Aorta (tissue), 5 donors: ENCODE data around the gene GREB1. TPM values are rescaled to one million over a fixed set of nuclear protein-coding genes. Genes with fewer than 3 reads are reported as not detected.

Source experiments
- ATAC-seq: fragments of 200-7000 bp; cut with Tn5 transposase; one replicate; pipeline ENCODE4 v1.9.1; 2022; ENCODE audit warnings: moderate library complexity; ENCODE audit not compliant: low FRiP score
- DNase-seq, 2 donors: peaks; one replicate each; pipeline ENCODE4 v3.0.0-alpha.2; 2020
- H3K27ac ChIP-seq, 2 donors: one replicate each; pipeline ENCODE4 v1.5.1; 2013; ENCODE audit warnings: low read length in 2 of 2, mild to moderate bottlenecking in 2 of 2, moderate library complexity in 2 of 2, control low read depth in 1 of 2, inconsistent platforms in 1 of 2, low read depth in 1 of 2
- H3K27me3 ChIP-seq, 2 donors: one replicate each; pipeline ENCODE4 v1.6.1; 2013; ENCODE audit warnings: control low read depth in 1 of 2, low read length in 1 of 2, mild to moderate bottlenecking in 1 of 2, moderate library complexity in 1 of 2; ENCODE audit not compliant: insufficient read depth in 2 of 2, control insufficient read depth in 1 of 2
- H3K36me3 ChIP-seq, 2 donors: one replicate each; pipeline ENCODE4 v1.6.1; 2013; ENCODE audit warnings: control low read depth in 1 of 2, low read length in 1 of 2, mild to moderate bottlenecking in 1 of 2; ENCODE audit not compliant: insufficient read depth in 2 of 2, control insufficient read depth in 1 of 2
- H3K4me1 ChIP-seq, 2 donors: one replicate each; pipeline ENCODE4 v1.6.1; 2013; ENCODE audit warnings: low read length in 2 of 2, control low read depth in 1 of 2, mild to moderate bottlenecking in 1 of 2, moderate library complexity in 1 of 2; ENCODE audit not compliant: insufficient read depth in 2 of 2, control insufficient read depth in 1 of 2
- H3K4me3 ChIP-seq, 2 donors: one replicate each; pipeline ENCODE4 v1.5.1; 2013; ENCODE audit warnings: low read length in 2 of 2, control low read depth in 1 of 2, mild to moderate bottlenecking in 1 of 2
- H3K9me3 ChIP-seq: one replicate; pipeline ENCODE4 v1.6.1; 2013; ENCODE audit warnings: mild to moderate bottlenecking, low read length; ENCODE audit not compliant: control insufficient read depth
- WGBS, 2 donors: extraction: QIAGEN DNeasy Blood & Tissue Kit; methylation state at CpG; one replicate each; pipeline ENCODE4 v1.1.7; 2013; 5-methylcytosine and 5-hydroxymethylcytosine counted together
- intact Hi-C, 2 donors: fragments of 100-400 bp; cut with DNase I; formaldehyde crosslinking; loops; one replicate each; pipeline versions ENCODE4 v1.14.2 to v1.15.0; 2022
- polyA plus RNA-seq, 2 donors: library from polyadenylated mRNA; stranded (reverse); fragments of 200-250 nt; gene quantifications; one replicate each; pipeline ENCODE4 v1.2.3, GENCODE V29; 2013
- total RNA-seq, 2 donors: library from RNA; stranded (reverse); fragmentation: NEBNext Ultra II Directional; extraction: Animal tissue kit (Norgen Biotek cat#: 25700); gene quantifications; one replicate each; pipeline ENCODE4 v1.2.1, GENCODE V29; 2021
- donor health status: healthy with polysubstance abuse.
- donor health status: Bipolar disorder and iron deficiency.
- donor health status: DM: no; HTN: no; CAD: no.
- donor health status: DM: no; HTN: no; CAD: no.
- donor health status: DM: yes; HTN: yes; CAD: no.

GREB1 gene
- total and polyA plus RNA-seq, 4 donors: 0.13 to 8.6 (median 7.2) TPM; not detected in 1

GRCh38 chr2:11625671-11626070, 91.8 kb downstream of the GREB1 start:
- intact Hi-C loops: no loop called here
- H3K27ac ChIP-seq: no peak overlapping the region
- 81 to 82% methylated on average over 10 of the region's 10 CpGs for WGBS, 2 donors
- no peaks in the 10 kb centered on the region for H3K27me3 ChIP-seq
- no peak overlapping the region for H3K4me3 ChIP-seq
- peaks cover 7% of the 10 kb centered on the region for H3K9me3 ChIP-seq
- ATAC-seq (no peak), DNase-seq (no peak)
- H3K36me3 ChIP-seq: no peaks in the 10 kb centered on the region
- no peaks in the 10 kb centered on the region for H3K4me1 ChIP-seq

GRCh38 chr2:11628675-11629074, 94.8 kb downstream of the GREB1 start:
- no peaks in the 10 kb centered on the region for H3K27me3 ChIP-seq
- 82 to 85% methylated on average over 9 of the region's 9 CpGs for WGBS, 2 donors
- no peaks in the 10 kb centered on the region for H3K4me1 ChIP-seq
- H3K9me3 ChIP-seq: peaks cover 7% of the 10 kb centered on the region
- H3K36me3 ChIP-seq: no peaks in the 10 kb centered on the region
- no peak overlapping the region for H3K27ac ChIP-seq
- no peak overlapping the region for H3K4me3 ChIP-seq
- intact Hi-C loops: no loop called here
- ATAC-seq (no peak), DNase-seq (no peak)

- Histone ChIP-seq H3K4me3 (no peak overlapping the region), H3K27ac (no peak overlapping the region), H3K36me3 (no peaks in the 10 kb centered on the region), H3K4me1 (no peaks in the 10 kb centered on the region), H3K27me3 (no peaks in the 10 kb centered on the region), H3K9me3 (peaks cover 7% of the 10 kb centered on the region)
- intact Hi-C loops: no loop called here
- DNase-seq (no peak), ATAC-seq (no peak)
- WGBS, 2 donors: 86 to 87% methylated on average over 11 of the region's 11 CpGs
Measured at GRCh38 chr2:11629215-11629614, 95.4 kb downstream of the GREB1 start.

- Histone ChIP-seq H3K9me3 (peaks cover 7% of the 10 kb centered on the region), H3K4me3 (no peak overlapping the region), H3K27ac (no peak overlapping the region), H3K36me3 (no peaks in the 10 kb centered on the region), H3K4me1 (no peaks in the 10 kb centered on the region), H3K27me3 (no peaks in the 10 kb centered on the region)
- ATAC-seq (no peak), DNase-seq (no peak)
- 84 to 88% methylated on average over 11 of the region's 11 CpGs for WGBS, 2 donors
- intact Hi-C loops: no loop called here
Measured at GRCh38 chr2:11629851-11630250, 96.0 kb downstream of the GREB1 start.

GRCh38 chr2:11630855-11631254, 97.0 kb downstream of the GREB1 start:
- ATAC-seq (no peak), DNase-seq (no peak)
- Histone ChIP-seq H3K9me3 (peaks cover 7% of the 10 kb centered on the region), H3K36me3 (no peaks in the 10 kb centered on the region), H3K27ac (no peak overlapping the region), H3K4me1 (no peaks in the 10 kb centered on the region), H3K27me3 (no peaks in the 10 kb centered on the region), H3K4me3 (no peak overlapping the region)
- 78 to 85% methylated on average over 4 of the region's 4 CpGs for WGBS, 2 donors
- intact Hi-C loops: no loop called here

GRCh38 chr2:11631462-11631861, 97.6 kb downstream of the GREB1 start:
- H3K27ac ChIP-seq: no peak overlapping the region
- H3K4me1 ChIP-seq: no peaks in the 10 kb centered on the region
- no peaks in the 10 kb centered on the region for H3K27me3 ChIP-seq
- DNase-seq (no peak), ATAC-seq (no peak)
- 83 to 88% methylated on average over 7 of the region's 7 CpGs for WGBS, 2 donors
- intact Hi-C loops: no loop called here
- H3K36me3 ChIP-seq: no peaks in the 10 kb centered on the region
- H3K4me3 ChIP-seq: no peak overlapping the region
- H3K9me3 ChIP-seq: peaks cover 7% of the 10 kb centered on the region

- no peaks in the 10 kb centered on the region for H3K27me3 ChIP-seq
- no peaks in the 10 kb centered on the region for H3K4me1 ChIP-seq
- DNase-seq: no peak
- intact Hi-C loops: no loop called here
- WGBS, 2 donors: 90 to 95% methylated on average over 28 of the region's 28 CpGs
- H3K27ac ChIP-seq: no peak overlapping the region
- no peaks in the 10 kb centered on the region for H3K9me3 ChIP-seq
- ATAC-seq: no peak
- no peak overlapping the region for H3K4me3 ChIP-seq
- H3K36me3 ChIP-seq: no peaks in the 10 kb centered on the region
Measured at GRCh38 chr2:11633923-11634478, 100.2 kb downstream of the GREB1 start.

GRCh38 chr2:11634584-11634983, 100.7 kb downstream of the GREB1 start:
- no peak overlapping the region for H3K27ac ChIP-seq
- H3K4me3 ChIP-seq: no peak overlapping the region
- intact Hi-C loops: no loop called here
- H3K27me3 ChIP-seq: no peaks in the 10 kb centered on the region
- no peak for DNase-seq
- 82 to 89% methylated on average over 15 of the region's 15 CpGs for WGBS, 2 donors
- no peaks in the 10 kb centered on the region for H3K9me3 ChIP-seq
- no peaks in the 10 kb centered on the region for H3K4me1 ChIP-seq
- no peak for ATAC-seq
- no peaks in the 10 kb centered on the region for H3K36me3 ChIP-seq

- Histone ChIP-seq H3K4me3 (no peak overlapping the region), H3K27ac (no peak overlapping the region), H3K36me3 (no peaks in the 10 kb centered on the region), H3K27me3 (no peaks in the 10 kb centered on the region), H3K4me1 (no peaks in the 10 kb centered on the region), H3K9me3 (no peaks in the 10 kb centered on the region)
- ATAC-seq: no peak
- intact Hi-C loops: no loop called here
- DNase-seq: no peak
- WGBS, 2 donors: 93 to 96% methylated on average over 15 of the region's 15 CpGs
Measured at GRCh38 chr2:11635141-11635540, 101.3 kb downstream of the GREB1 start.
